Pancreas (tissue), 10 donors: ENCODE results near the gene COLGALT1. TPM values are rescaled to one million over a fixed set of nuclear protein-coding genes. Genes with fewer than 3 reads are reported as not detected.

ENCODE experiments used
- ATAC-seq, 4 donors: fragments of 200-7000 bp; cut with Tn5 transposase; one replicate each; pipeline versions ENCODE4 v1.8.0 to v1.9.1; 2020; ENCODE audit warnings: mild to moderate bottlenecking in 4 of 4, moderate library complexity in 4 of 4
- DNase-seq, 6 donors: peaks; one replicate each; pipeline ENCODE4 v3.0.0-alpha.2; 2020
- FAIRE-seq: peaks from 2 replicates; lab custom pipeline; 2012; peaks lifted over from hg19 to GRCh38; lab: Jason Lieb, UNC
- H3K27ac ChIP-seq, 4 donors: fragments of 200-600 bp; sonication (generic); 1 replicate in 3 of 4; 2 replicates in 1 of 4; pipeline versions ENCODE4 v1.5.0 to v1.8.0; 2020
- H3K27me3 ChIP-seq, 4 donors: fragments of 200-600 bp; one replicate each; pipeline ENCODE4 v1.8.0; 2021
- H3K36me3 ChIP-seq, 3 donors: fragments of 200-600 bp; sonication (generic) in 1 of 3; one replicate each; pipeline versions ENCODE4 v1.5.0 to v1.8.0; 2020 to 2021
- H3K4me1 ChIP-seq, 3 donors: fragments of 200-600 bp; one replicate each; pipeline ENCODE4 v1.8.0; 2021
- H3K4me3 ChIP-seq, 4 donors: fragments of 200-600 bp; sonication (generic) in 2 of 4; one replicate each; pipeline versions ENCODE4 v1.5.0 to v1.8.0; 2020 to 2021
- H3K9me3 ChIP-seq, 4 donors: fragments of 200-600 bp; one replicate each; pipeline ENCODE4 v1.8.0; 2021
- WGBS, 2 donors: extraction: QIAGEN DNeasy Blood & Tissue Kit; methylation state at CpG; one replicate each; pipeline ENCODE4 v1.1.7; 2013; 5-methylcytosine and 5-hydroxymethylcytosine counted together
- intact Hi-C, 3 donors: fragments of 100-400 bp; cut with DNase I; formaldehyde crosslinking; loops; one replicate each; pipeline versions ENCODE4 v1.11.1 to v1.14.2; 2022
- polyA plus RNA-seq, 2 donors: library from polyadenylated mRNA; stranded (reverse); fragments of 200-250 nt; gene quantifications; one replicate each; pipeline ENCODE4 v1.2.3, GENCODE V29; 2013
- total RNA-seq, 6 donors: library from RNA; stranded (reverse); fragmentation: NEBNext Ultra II Directional in 4 of 6; extraction: Animal tissue kit (Norgen Biotek cat#: 25700) in 4 of 6; gene quantifications; one replicate each; pipeline versions ENCODE4 v1.2.1 to v1.2.4, GENCODE V29; 2021 to 2023
- TF ChIP-seq, protein P1 (sequence below), 4 donors: fragments of 200-600 bp; sonication (generic) in 3 of 4; IDR thresholded peaks; one replicate each; pipeline versions ENCODE4 v1.5.0 to v1.8.0; 2021; ENCODE audit warnings: antibody characterized with exemption in 4 of 4
- donor health status: healthy with polysubstance abuse.
- donor health status: DM: no; HTN: no; CAD: no; lungs with moderate emphysema.
- donor health status: DM: no; HTN: no; CAD: no.
- donor health status: control.
- donor health status: control.
- donor health status: Bipolar disorder and iron deficiency.
- donor health status: DM: yes; HTN: yes; CAD: no.
- donor health status: DM: no; HTN: no; CAD: no.
- donor health status: DM: no; HTN: no; CAD: no.
- donor health status: DM: yes; HTN: yes; CAD: no.

COLGALT1 gene
- total and polyA plus RNA-seq, 8 donors, result 13.5 to 50.6 (median 24.3) TPM

DNA sequence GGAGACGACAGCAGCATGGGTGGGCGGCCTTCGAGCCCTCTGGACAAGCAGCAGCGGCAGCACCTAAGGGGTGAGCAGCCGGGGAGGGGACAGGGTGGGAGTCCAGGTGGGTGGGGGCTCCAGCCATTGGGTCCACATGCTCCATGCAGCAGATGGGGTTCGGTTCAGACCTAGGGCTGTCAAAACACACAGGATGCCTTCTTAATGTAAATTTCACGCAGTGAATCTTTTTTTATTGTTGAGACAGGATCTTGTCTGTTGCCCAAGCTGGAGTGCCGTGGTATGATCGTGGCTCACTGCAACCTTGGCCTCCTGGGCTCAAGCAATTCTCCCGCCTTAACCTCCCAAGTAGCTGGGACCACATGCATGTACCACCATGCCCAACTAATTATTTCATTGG lies 28.1 kb upstream of the COLGALT1 start:
- Histone ChIP-seq H3K4me1 (no peaks in the 10 kb centered on the region), H3K36me3 (no peaks in the 10 kb centered on the region), H3K27ac (no peak overlapping the region), H3K27me3 (no peaks in the 10 kb centered on the region), H3K4me3 (no peak overlapping the region), H3K9me3 (no peaks in the 10 kb centered on the region)
- DNase-seq (no peak), FAIRE-seq (no peak), ATAC-seq (no peak)
- TF ChIP-seq, protein P1, sequence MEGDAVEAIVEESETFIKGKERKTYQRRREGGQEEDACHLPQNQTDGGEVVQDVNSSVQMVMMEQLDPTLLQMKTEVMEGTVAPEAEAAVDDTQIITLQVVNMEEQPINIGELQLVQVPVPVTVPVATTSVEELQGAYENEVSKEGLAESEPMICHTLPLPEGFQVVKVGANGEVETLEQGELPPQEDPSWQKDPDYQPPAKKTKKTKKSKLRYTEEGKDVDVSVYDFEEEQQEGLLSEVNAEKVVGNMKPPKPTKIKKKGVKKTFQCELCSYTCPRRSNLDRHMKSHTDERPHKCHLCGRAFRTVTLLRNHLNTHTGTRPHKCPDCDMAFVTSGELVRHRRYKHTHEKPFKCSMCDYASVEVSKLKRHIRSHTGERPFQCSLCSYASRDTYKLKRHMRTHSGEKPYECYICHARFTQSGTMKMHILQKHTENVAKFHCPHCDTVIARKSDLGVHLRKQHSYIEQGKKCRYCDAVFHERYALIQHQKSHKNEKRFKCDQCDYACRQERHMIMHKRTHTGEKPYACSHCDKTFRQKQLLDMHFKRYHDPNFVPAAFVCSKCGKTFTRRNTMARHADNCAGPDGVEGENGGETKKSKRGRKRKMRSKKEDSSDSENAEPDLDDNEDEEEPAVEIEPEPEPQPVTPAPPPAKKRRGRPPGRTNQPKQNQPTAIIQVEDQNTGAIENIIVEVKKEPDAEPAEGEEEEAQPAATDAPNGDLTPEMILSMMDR (IDR thresholded peaks at IDR 0.05), result no peak
- intact Hi-C loops, result no loop called here
- 64 to 74% methylated on average over 9 to 10 of the region's 10 CpGs for WGBS, 2 donors

DNA sequence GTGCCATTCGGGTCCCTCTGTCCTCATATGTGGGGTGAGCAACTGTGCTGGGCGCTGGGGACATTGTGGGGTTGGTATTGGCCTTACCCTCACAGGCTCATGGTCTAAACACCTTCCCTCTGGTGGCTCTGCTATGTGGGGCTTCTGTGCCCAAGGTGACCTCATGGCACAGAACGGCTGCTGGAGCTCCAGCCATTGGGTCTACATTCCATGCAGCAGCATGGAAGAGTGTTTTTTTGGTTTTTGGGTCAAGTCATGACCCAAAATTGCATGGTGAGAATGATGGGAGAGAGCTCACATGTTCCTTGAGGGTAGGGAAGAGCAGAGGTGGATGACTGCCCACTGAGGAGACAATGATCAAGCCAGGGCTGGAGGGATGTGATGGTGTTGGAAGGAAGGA lies 26.8 kb upstream of the COLGALT1 start:
- TF ChIP-seq, protein P1 (IDR thresholded peaks at IDR 0.05), result no peak
- ATAC-seq (no peak), FAIRE-seq (no peak), DNase-seq (no peak)
- no peaks in the 10 kb centered on the region for H3K36me3 ChIP-seq
- intact Hi-C loops, result no loop called here
- no peaks in the 10 kb centered on the region for H3K27me3 ChIP-seq
- no peak overlapping the region for H3K27ac ChIP-seq
- no peaks in the 10 kb centered on the region for H3K4me1 ChIP-seq
- WGBS, 2 donors, result 76 to 82% methylated on average over 3 of the region's 3 CpGs
- no peak overlapping the region for H3K4me3 ChIP-seq
- no peaks in the 10 kb centered on the region for H3K9me3 ChIP-seq

DNA sequence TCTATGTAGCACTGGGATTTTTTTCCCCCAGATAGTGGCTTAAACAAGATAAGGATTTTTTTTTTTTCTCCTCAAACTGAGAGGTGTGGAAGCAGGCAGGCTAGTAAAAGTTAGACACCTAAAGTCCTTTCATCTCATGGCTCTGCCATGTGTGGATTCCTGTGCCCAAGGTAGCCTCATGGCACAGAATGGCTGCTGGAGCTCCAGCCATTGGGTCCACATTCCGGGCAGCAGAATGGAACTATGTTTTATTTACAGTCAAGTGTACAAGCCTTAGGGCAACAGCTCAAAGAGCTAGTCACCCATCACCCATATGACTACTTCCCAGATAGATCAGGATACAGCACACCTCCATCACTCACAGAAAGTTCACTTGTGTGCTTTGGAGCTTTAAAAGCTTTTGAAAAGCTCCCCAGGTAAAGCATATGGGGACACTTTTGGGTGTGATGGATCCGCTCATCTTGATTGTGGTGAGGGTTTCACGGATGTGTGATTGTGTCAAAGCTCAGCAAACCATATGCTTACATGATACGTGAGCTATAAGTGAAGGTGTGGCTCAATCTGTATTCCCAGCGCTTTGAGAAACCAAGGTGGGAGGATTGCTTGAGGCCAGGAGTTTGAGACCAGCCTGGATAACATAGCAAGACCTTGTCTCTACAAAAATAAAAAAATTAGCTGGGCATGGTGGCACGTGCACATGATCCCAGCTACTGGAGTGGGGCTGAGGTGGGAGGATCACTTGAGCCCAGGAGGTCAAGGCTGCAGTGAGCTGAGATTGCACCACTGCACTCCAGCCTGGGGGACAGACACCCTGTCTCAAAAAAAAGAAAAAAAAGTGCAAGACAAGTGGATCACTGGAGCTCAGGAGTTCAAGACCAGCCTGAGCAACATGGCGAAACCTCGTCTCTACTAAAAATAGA lies 25.9 kb upstream of the COLGALT1 start:
- ATAC-seq, result no peak
- TF ChIP-seq, protein P1 (IDR thresholded peaks at IDR 0.05), result no peak
- Histone ChIP-seq H3K27ac (no peak overlapping the region), H3K4me1 (no peaks in the 10 kb centered on the region), H3K9me3 (no peaks in the 10 kb centered on the region), H3K36me3 (no peaks in the 10 kb centered on the region), H3K27me3 (no peaks in the 10 kb centered on the region), H3K4me3 (no peak overlapping the region)
- no peak for FAIRE-seq
- no peak for DNase-seq
- intact Hi-C loops, result no loop called here
- 65 to 73% methylated on average over 8 of the region's 8 CpGs for WGBS, 2 donors

DNA sequence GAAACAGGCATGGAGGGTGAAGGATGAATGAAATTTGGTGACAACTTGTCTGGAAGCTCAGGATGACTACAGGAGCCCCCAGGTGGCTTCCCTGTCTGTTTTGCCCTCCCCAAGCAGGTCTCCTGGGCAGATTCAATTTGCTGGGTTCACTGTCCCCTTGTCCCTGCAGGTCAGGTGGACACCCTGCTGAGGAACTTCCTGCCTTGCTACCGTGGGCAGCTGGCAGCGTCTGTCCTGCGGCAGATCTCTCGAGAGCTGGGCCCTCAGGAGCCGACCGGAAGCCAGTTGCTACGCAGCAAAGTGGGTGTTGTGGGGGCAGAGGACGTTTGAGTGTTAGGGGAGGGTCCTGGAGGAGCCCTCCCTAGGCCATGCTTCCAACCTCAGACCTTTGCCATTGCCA lies 24.9 kb upstream of the COLGALT1 start:
- TF ChIP-seq, protein P1 (IDR thresholded peaks at IDR 0.05), result no peak
- no peak overlapping the region for H3K4me3 ChIP-seq
- no peaks in the 10 kb centered on the region for H3K9me3 ChIP-seq
- FAIRE-seq, result no peak
- no peak for DNase-seq
- H3K27me3 ChIP-seq, result no peaks in the 10 kb centered on the region
- intact Hi-C loops, result no loop called here
- no peak overlapping the region for H3K27ac ChIP-seq
- no peaks in the 10 kb centered on the region for H3K4me1 ChIP-seq
- H3K36me3 ChIP-seq, result no peaks in the 10 kb centered on the region
- ATAC-seq, result no peak
- WGBS, 2 donors, result 13 to 18% methylated on average over 8 of the region's 8 CpGs

DNA sequence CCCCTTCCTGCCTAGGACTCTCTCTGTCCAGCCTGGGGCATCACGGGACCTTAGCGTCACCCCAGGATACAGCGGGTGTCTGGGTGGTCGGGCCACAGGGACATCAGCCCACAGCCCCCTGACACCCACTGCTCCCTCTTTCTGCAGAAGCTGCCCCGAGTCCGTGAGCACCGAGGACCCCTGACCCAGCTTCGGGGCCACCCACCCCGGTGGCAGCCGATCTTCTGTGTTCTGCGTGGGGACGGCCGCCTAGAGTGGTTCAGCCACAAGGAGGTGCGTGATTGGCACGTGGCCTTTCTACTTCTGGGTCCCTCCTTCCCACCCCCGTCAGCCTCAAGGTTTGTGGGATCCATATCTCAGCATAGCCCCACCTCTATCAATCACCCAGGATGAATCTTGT lies 23.3 kb upstream of the COLGALT1 start:
- WGBS, 2 donors, result 61 to 69% methylated on average over 16 of the region's 16 CpGs
- FAIRE-seq (no peak), DNase-seq (no peak), ATAC-seq (no peak)
- TF ChIP-seq, protein P1 (IDR thresholded peaks at IDR 0.05), result no peak
- H3K36me3 ChIP-seq, result no peaks in the 10 kb centered on the region
- intact Hi-C loops, result no loop called here
- H3K27ac ChIP-seq, result no peak overlapping the region
- H3K27me3 ChIP-seq, result no peaks in the 10 kb centered on the region
- H3K4me3 ChIP-seq, result no peak overlapping the region
- no peaks in the 10 kb centered on the region for H3K4me1 ChIP-seq
- no peaks in the 10 kb centered on the region for H3K9me3 ChIP-seq
